Epithelial cell of esophagus (primary cell): ENCODE data around the gene GDAP2.
A peak's percentile ranks its signal among the peaks of the same experiment; 100 is the strongest.
"Not testable (repeated sequence)": the region's sequence is repeated elsewhere in the genome, so short reads cannot be mapped to it uniquely, and the experiment has no call there.

Experiments used
- DNase-seq: peaks from one replicate; pipeline ENCODE4 v3.0.0; 2010; ENCODE audit warnings: low read depth
- H3K4me3 ChIP-seq: 2 replicates; pipeline ENCODE4 v1.5.1; 2011; ENCODE audit warnings: mild to moderate bottlenecking, low read length, control low read depth
- TF ChIP-seq, protein P1 (sequence below): IDR thresholded peaks from 2 replicates; pipeline ENCODE4 v1.5.1; 2011; ENCODE audit warnings: low read depth, mild to moderate bottlenecking, low read length, control low read depth, inconsistent platforms; ENCODE audit not compliant: insufficient read depth; ENCODE audit errors: missing control alignments

GDAP2 gene

DNA sequence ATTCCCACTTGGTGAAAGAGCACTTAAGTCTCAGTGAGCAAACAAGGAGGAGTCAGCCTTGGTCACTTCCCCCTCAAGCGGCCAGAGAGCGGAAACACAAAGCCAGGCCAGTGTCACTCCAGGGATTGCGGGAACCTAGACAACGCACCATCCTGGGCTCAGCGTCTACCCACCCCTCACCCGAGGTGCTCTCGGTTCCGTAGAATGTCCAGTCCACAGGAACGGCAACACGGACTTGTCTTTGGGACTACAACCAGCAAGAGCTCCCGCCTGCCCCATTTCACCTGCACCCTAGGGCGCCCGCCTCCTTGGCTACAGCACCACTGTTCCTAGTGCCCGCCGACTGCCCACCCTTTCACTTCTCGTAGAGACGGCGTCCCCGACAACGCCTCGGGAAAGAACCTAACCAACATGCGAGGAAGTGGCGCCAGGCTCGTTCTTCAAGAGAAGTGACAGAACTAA, 509 bp downstream of the GDAP2 start:
- TF ChIP-seq, protein P1, sequence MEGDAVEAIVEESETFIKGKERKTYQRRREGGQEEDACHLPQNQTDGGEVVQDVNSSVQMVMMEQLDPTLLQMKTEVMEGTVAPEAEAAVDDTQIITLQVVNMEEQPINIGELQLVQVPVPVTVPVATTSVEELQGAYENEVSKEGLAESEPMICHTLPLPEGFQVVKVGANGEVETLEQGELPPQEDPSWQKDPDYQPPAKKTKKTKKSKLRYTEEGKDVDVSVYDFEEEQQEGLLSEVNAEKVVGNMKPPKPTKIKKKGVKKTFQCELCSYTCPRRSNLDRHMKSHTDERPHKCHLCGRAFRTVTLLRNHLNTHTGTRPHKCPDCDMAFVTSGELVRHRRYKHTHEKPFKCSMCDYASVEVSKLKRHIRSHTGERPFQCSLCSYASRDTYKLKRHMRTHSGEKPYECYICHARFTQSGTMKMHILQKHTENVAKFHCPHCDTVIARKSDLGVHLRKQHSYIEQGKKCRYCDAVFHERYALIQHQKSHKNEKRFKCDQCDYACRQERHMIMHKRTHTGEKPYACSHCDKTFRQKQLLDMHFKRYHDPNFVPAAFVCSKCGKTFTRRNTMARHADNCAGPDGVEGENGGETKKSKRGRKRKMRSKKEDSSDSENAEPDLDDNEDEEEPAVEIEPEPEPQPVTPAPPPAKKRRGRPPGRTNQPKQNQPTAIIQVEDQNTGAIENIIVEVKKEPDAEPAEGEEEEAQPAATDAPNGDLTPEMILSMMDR: no peak
- H3K4me3 ChIP-seq: peak overlapping the region; percentile 98
- peak; percentile 66 for DNase-seq

DNA sequence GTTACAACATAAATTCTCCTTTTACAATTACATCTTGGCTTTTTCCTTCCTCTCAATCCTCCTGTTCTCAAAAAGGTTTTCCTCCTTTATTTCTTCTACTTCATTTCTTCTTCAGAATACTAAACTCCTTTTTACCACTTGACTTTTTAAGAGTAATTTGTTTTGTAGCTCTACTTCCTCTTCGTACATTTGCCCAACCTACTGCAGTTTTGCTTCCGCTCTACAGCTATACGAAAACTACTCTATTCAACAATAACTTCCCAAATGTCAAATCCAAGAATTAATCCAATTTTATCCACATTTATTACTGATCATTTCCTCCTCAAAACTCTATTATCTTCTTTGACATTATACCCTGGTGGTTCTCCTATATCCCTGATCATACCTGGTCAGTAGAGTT, 3.4 kb downstream of the GDAP2 start:
- TF ChIP-seq, protein P1: no peak
- no peak for DNase-seq
- H3K4me3 ChIP-seq: no peak overlapping the region

DNA sequence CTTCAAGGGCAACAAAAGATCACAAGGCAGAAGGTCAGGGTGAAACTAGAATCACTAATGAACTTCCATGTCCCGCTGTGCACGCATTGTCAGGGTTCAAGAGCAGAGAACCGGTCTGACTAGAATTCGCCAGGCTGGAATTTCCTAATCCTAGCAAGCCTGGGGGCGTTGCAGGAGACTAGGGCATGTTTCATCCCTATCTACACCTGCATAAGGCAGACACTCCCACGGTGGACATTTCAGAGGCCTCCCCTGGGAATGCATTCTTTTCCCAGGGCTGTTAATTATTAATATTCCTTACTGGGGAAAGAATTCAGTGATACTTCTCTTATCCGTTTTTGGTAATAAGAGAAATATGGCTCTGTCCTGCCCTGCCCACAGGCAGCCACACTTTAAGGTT, 6.7 kb downstream of the GDAP2 start:
- H3K4me3 ChIP-seq, DNase-seq: not testable (repeated sequence)

DNA sequence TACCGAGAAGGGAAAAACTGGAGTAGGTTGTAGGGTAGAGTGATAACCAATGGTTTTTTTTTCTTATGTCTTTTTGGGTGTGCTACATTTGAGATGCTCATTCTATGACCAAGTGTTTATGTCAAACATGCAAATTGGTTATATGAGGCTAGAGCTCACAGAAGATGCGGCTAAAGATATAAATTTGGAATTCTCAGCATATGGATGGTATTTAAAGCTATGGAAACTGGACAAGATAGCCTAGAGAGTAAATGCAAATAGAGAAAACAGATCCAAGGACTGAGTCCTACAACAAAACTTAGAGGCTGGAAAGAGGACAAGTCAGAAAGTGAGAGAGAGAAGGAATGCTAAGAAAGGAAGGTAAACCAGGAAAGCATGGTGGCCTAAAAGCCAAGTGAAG, 7.4 kb downstream of the GDAP2 start:
- H3K4me3 ChIP-seq: no peak overlapping the region
- TF ChIP-seq, protein P1: no peak
- DNase-seq: no peak

DNA sequence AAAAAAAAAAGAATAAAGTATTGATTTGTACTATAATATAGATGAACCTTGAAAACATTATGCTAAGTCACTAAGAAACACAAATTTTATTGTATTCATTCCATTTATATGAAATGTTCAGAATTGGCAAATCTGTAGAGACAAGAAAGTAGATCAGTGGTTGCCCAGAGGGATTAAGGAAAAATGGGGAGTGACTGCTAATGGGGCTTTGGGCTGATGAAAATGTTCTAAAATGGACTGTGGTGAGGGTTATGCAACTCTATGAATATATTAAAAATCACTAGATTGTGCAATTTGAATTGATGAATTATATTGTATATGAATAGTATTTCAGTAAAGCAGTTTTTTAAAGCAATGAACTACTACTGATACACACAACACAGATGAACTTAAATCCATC, 10.0 kb downstream of the GDAP2 start:
- TF ChIP-seq, protein P1: no peak
- no peak for DNase-seq
- H3K4me3 ChIP-seq: no peak overlapping the region

DNA sequence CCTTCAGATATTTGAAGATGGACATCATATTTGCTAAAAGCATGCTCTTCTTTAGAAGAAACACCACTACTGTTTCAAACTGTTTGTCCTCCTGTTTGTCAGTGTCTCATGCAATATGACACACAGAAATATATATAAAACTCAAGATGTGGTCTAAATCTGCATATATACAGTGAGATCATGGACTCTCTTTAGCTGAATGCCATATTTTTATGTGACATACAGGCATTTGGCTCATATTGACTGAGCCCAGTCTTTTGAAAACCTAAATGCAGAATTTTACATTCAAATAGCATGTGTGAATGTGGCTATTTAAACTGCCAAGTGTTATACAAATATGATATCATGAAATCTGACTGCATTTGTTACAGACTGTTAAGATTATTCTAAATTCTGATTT, 18.4 kb downstream of the GDAP2 start:
- TF ChIP-seq, protein P1: no peak
- DNase-seq: no peak
- no peak overlapping the region for H3K4me3 ChIP-seq

DNA sequence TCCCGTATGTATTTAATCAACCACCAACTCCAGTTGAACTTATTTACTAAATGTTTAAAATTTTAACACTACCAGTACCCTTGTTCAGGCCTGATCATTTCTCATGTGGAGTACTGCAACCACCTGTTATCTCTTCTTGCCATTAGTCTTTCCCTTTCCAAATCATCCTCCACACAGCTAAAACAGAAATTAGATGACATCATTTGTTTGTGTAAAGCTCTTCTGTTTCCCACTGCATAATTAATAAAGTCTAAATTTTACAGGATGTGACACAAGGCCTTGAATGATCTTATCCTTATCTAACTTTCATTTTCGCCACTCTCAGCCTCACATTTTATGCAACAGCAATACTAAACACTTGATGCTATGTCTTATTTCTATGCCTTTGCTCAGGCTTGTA, 24.4 kb downstream of the GDAP2 start:
- TF ChIP-seq, protein P1: no peak
- no peak for DNase-seq
- no peak overlapping the region for H3K4me3 ChIP-seq
